Thoracic aorta (tissue), 2 donors: Measurements from ENCODE around the gene HDAC4. TPM values are rescaled to one million over a fixed set of nuclear protein-coding genes. Genes with fewer than 3 reads are reported as not detected.

Source experiments
- ATAC-seq: fragments of 150-250 bp; one replicate; pipeline ENCODE4 v1.8.0; 2017; ENCODE audit warnings: low read depth; ENCODE audit not compliant: insufficient number of reproducible peaks, low FRiP score
- DNase-seq: peaks from one replicate; pipeline ENCODE4 v3.0.0-alpha.2; 2020; ENCODE audit warnings: low spot score
- H3K27ac ChIP-seq, 2 donors: fragments of 200-600 bp; sonication (generic); 1 replicate in 1 of 2; 2 replicates in 1 of 2; pipeline ENCODE4 v1.5.1; 2016; ENCODE audit warnings: mild to moderate bottlenecking in 2 of 2, moderate library complexity in 2 of 2
- H3K27me3 ChIP-seq: fragments of 200-600 bp; sonication (generic); replicated peaks from 2 replicates; pipeline ENCODE4 v1.6.0; 2016; ENCODE audit warnings: mild to moderate bottlenecking; ENCODE audit not compliant: insufficient read depth
- H3K36me3 ChIP-seq: fragments of 200-600 bp; sonication (generic); one replicate; pipeline ENCODE4 v1.5.1; 2016
- H3K4me1 ChIP-seq, 2 donors: fragments of 200-600 bp; sonication (generic); 1 replicate in 1 of 2; 2 replicates in 1 of 2; pipeline versions ENCODE4 v1.5.1 to v1.6.0; 2016; ENCODE audit warnings: low read depth in 2 of 2, mild to moderate bottlenecking in 1 of 2; ENCODE audit not compliant: control insufficient read depth in 1 of 2
- H3K4me3 ChIP-seq: fragments of 200-600 bp; sonication (generic); 2 replicates; pipeline ENCODE4 v1.5.1; 2016; ENCODE audit warnings: mild to moderate bottlenecking
- H3K9me3 ChIP-seq: fragments of 200-600 bp; sonication (generic); 2 replicates; pipeline ENCODE4 v1.5.1; 2016
- total RNA-seq, 2 donors: library from RNA; depleted of rRNA; stranded (reverse); fragments of >200 nt; gene quantifications; one replicate each; pipeline versions ENCODE4 v1.1.0 to v1.2.3, GENCODE V29; 2016
- TF ChIP-seq, protein P1 (sequence below): fragments of 200-600 bp; sonication (generic); IDR thresholded peaks from one replicate; pipeline ENCODE4 v1.5.1; 2019; ENCODE audit warnings: antibody characterized with exemption

The HDAC4 gene
- total RNA-seq, 2 donors from 2014 or later, result 79.2 to 163 TPM

DNA sequence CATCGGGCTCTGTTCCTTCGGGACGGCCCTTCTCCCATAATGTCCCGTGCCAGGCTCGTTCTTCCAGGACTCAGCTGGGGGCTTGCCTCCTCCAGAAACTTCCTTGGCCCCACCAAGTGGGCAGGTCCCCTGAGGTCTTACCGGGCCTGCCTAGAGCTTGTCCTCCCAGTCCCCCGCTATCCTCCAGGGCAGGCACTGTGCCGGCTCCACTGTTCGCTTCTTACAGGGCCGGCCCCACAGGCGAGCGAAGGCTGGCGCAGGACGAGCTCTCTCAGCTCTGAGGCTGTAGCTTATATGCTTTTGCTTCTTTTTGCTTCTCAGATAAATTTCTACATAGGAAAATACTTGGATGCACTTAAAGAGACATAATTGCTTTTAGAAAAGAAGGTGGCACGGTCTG lies 323.6 kb downstream of the HDAC4 start:
- Histone ChIP-seq H3K4me3 (no peak overlapping the region), H3K9me3 (no peaks in the 10 kb centered on the region), H3K36me3 (peaks cover 19% of the 10 kb centered on the region), H3K27ac (no peak overlapping the region), H3K4me1 (peaks cover 0 to 14% of the 10 kb centered on the region in 2 donors), H3K27me3 (no peaks in the 10 kb centered on the region)
- TF ChIP-seq, protein P1, sequence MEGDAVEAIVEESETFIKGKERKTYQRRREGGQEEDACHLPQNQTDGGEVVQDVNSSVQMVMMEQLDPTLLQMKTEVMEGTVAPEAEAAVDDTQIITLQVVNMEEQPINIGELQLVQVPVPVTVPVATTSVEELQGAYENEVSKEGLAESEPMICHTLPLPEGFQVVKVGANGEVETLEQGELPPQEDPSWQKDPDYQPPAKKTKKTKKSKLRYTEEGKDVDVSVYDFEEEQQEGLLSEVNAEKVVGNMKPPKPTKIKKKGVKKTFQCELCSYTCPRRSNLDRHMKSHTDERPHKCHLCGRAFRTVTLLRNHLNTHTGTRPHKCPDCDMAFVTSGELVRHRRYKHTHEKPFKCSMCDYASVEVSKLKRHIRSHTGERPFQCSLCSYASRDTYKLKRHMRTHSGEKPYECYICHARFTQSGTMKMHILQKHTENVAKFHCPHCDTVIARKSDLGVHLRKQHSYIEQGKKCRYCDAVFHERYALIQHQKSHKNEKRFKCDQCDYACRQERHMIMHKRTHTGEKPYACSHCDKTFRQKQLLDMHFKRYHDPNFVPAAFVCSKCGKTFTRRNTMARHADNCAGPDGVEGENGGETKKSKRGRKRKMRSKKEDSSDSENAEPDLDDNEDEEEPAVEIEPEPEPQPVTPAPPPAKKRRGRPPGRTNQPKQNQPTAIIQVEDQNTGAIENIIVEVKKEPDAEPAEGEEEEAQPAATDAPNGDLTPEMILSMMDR, result no peak
- ATAC-seq, result no peak
- DNase-seq, result no peak

DNA sequence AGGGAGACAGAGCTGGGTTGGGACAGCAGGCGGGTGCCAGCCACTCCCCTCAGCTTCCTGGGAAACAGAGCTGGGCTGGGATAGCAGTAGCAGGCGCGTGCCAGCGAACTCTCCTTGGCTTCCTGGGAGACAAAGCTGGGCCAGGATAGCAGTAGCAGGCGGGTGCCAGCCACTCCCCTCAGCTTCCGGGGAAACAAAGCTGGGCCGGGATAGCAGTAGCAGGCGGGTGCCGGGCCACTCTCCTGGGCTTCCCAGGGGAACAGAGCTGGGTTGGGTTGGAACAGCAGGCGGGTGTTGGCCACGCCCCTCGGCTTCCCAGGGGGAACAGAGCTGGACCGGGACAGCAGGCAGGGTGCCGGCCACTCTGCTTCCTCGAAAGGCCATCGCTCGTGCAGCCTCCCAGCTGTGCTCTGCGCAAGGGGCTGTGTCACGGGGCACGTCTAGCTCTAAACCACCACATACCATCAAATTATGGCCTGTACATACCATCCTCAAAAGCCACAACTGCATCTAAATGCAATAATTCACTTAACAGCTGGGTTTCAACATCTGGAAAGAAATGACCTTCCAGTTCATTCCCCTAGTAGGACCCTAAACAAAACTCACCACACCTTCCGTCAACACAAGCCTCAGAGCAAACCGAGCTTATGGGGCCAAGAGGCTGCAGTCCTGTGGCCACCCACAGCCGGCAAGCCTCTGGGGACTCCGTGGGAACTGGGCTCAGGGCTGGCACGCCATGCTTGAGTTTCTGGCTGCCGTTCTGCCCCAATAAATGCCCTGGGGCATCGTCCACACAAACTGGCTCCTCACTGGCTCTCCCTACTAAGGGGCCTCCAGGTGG lies 324.7 kb downstream of the HDAC4 start:
- H3K4me3 ChIP-seq, result no peak overlapping the region
- ATAC-seq (no peak), DNase-seq (no peak)
- H3K36me3 ChIP-seq, result peaks cover 23% of the 10 kb centered on the region
- H3K9me3 ChIP-seq, result no peaks in the 10 kb centered on the region
- TF ChIP-seq, protein P1, result no peak
- H3K4me1 ChIP-seq, result peaks cover 0 to 14% of the 10 kb centered on the region in 2 donors
- no peaks in the 10 kb centered on the region for H3K27me3 ChIP-seq
- no peak overlapping the region for H3K27ac ChIP-seq

DNA sequence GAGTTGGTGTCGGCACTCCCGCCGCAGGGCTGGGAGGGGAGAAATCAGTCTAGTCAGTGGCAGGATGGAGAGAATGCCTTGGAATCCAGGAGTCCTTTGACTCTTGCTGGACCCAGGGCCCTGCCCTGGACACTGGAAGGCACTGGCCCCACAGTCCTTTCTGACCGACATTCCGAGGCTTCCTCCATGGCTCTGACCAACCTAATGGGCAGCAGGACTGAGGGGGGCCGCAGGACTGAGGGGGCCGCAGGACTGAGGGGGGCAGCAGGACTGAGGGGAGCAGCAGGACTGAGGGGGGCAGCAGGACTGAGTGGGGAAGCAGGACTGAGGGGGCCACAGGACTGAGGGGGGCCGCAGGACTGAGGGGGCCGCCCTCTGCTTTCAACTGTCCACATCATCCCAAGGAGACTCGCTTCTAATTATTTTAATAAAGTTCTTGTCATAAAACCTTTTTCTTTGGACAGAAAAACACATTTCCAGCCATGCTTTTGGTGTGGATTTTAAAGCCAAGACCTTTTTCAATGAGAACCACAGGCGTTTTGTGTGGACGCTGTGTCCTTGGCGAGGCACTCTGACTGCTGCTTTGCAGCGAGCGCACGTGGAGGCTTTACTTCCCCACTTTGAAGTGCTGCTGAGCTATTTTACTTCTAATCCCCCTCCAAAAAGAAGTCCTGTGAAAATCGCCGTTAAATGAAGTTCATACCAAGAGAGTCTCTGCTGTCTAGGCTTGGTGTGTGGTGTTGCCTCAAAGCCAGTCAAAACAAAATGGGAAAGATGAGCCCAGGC lies 326.9 kb downstream of the HDAC4 start:
- no peak for DNase-seq
- H3K4me3 ChIP-seq, result no peak overlapping the region
- H3K36me3 ChIP-seq, result peaks cover 18% of the 10 kb centered on the region
- H3K27ac ChIP-seq, result no peak overlapping the region
- TF ChIP-seq, protein P1, result no peak
- H3K9me3 ChIP-seq, result no peaks in the 10 kb centered on the region
- ATAC-seq, result no peak
- H3K27me3 ChIP-seq, result no peaks in the 10 kb centered on the region
- peaks cover 0 to 14% of the 10 kb centered on the region in 2 donors for H3K4me1 ChIP-seq

DNA sequence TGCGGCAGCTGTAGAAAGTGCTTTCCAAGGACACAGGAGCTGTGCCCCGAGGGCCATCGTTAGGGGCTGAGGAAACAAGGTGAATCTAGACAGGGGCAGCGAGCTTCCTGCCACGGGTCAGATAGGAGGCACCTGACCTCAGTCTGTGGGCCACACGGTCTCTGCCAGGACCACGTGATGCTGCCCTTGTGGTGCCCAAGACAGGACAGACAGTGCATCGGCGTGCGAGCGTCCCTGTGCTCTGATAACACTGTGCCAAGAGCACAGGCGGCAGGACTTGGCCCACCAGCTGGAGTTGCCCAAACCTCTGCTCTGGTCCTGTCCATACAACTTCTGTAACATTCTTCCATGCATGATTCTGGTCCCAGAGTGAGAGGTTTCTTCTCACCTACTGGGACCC lies 327.6 kb downstream of the HDAC4 start:
- Histone ChIP-seq H3K27ac (no peak overlapping the region), H3K4me3 (no peak overlapping the region), H3K4me1 (peaks cover 0 to 14% of the 10 kb centered on the region in 2 donors), H3K36me3 (peaks cover 19% of the 10 kb centered on the region), H3K9me3 (no peaks in the 10 kb centered on the region), H3K27me3 (no peaks in the 10 kb centered on the region)
- ATAC-seq (no peak), DNase-seq (no peak)
- TF ChIP-seq, protein P1, result no peak

DNA sequence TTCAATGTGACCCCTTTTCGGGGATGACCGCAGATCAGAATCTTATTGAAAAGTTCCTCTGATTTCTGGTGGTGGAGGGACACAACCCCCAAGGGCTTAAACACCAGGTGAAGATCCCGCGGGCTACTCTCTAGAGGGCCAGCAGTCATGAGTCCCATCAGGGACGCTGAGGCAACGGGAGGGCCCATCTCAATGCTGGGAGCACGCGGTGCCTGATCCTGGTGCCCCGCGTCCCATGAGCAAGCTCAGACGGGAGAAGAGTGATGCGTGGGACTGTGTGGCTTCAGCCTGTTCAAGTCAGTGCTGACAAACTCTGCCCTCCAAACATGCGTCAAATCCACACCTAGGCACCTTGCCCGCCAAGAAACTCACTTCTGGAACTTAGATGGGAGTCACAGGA lies 328.0 kb downstream of the HDAC4 start:
- TF ChIP-seq, protein P1, result no peak
- no peak for DNase-seq
- H3K27ac ChIP-seq, result no peak overlapping the region
- no peak overlapping the region for H3K4me3 ChIP-seq
- no peaks in the 10 kb centered on the region for H3K27me3 ChIP-seq
- ATAC-seq, result no peak
- peaks cover 24% of the 10 kb centered on the region for H3K36me3 ChIP-seq
- no peaks in the 10 kb centered on the region for H3K9me3 ChIP-seq
- peaks cover 0 to 14% of the 10 kb centered on the region in 2 donors for H3K4me1 ChIP-seq
